Fibroblast of the conjunctiva (primary cell): ENCODE results near the gene CACNA1A.

Source experiments
- DNase-seq: peaks from one replicate; pipeline ENCODE4 v3.0.0-alpha.2; 2010; ENCODE audit warnings: low read depth

Gene CACNA1A

DNA sequence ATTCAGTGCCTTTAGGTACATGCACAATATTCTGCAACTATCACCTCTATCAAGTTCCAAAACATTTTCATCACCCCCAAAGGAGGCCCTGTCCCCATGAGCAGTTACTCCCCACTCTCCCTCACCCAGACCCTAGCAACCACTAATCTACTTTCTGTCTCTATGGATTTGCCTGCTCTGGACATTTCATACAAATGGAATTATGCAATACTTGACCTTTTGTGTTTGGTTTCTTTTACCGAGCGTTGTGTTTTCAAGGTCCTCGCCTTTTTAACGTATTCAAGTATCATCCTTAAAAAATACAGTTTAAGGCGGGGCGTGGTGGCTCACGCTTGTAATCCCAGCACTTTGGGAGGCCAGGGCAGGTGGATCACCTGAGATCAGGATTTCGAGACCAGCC, 196.4 kb downstream of the CACNA1A start:
- DNase-seq = no peak

DNA sequence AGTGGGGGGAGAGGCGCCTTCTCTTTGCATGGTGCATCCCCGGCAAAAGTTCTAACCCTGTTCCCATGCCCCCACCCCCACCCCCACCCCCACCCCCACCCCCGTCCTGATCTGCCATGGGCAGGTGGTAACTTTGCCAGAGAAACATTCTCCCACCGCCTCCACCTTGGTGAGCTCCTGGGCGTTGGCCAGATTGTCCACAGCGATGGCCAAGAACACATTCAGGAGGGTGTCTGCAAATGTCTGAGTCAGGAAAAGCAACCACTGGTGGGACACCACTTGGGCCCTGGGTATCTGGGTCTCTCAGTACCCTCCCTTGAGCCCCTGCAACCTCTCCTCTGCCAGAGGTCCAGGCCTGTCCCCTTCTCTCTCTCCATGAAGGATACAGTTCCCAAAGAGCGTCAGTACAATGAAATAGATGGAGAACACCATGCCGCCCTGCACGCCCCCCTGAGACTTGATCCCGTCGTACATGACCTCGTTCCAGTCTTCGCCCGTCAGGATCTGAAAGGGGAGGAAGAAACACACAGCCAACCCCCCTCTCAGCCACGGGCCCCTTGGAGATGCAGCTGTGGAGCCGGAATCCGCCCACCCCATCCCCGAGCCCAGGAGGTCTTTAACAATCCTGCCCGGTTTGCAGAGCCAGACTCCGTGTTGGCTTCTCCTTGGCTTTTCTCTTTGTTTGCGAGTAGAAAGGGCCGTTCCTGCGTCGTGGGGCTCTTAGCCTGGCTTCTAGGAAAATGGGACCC, 202.7 kb downstream of the CACNA1A start:
- no peak for DNase-seq

DNA sequence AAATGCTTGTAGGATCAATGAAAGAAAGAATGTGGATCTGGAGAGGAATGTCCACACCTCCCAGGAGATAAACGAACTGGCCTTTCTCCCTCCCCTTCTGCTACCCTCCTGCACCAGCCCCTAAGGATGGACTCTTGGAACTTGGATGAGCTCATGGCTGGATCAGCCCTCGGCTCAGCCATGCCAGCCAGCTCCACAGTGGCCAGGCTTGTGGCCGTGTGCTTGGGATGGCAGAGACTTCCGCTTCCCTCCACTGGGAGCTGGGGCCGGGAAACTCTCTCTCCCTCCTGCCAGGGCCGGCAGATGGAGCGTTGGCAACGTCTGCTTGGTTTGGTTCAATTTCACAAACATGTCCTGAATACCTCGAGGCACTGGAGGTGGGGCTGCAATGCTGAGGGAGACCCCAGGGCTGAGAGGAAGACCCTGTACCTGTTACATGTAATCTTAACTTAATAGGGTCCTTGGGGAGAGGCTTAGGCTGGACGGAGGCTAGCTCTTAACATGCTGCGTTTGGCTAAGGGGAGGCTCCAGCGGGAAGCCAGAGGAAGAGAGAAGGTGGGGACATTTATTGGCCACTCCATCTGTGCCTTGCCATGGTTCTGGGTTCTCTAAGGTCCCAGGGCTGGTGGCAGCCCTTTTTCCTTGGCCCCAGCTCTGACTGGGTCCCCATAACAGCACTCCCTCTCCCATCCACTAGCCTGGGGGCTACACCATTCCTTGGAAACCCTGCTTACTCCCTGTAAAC, 203.6 kb downstream of the CACNA1A start:
- DNase-seq = no peak

DNA sequence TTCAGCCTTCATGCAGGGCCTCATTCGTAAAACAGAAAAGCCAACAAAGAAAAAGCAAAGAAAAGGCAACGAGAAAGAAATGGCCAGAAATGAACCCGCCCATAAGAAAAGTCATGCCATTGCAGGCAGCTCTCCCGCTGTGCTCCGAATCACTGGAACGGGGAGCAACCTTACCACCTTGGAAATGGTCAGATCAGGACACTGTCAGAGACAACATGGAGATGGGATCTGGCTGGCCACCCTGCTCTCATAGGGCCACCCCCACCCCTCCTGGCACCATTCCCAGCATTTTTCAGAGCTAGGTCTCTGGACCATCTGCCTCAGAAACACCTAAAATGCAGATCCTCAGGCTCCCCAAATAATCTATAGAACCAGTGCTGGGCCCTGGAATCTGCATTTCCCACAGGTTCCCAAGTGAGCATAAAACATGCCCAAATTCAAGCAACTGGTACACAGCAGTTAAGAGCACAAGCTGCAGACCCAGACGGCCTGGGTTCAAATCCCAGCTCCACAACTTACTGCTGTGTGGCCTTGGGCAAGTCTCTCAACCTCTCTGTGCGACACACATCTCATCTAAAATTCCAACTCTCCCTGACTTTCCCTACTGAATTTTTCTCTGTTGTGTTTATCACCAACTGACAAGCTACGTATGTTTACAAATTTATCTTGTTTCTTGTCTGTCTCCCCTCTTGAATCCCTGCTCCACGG, 204.5 kb downstream of the CACNA1A start:
- no peak for DNase-seq

DNA sequence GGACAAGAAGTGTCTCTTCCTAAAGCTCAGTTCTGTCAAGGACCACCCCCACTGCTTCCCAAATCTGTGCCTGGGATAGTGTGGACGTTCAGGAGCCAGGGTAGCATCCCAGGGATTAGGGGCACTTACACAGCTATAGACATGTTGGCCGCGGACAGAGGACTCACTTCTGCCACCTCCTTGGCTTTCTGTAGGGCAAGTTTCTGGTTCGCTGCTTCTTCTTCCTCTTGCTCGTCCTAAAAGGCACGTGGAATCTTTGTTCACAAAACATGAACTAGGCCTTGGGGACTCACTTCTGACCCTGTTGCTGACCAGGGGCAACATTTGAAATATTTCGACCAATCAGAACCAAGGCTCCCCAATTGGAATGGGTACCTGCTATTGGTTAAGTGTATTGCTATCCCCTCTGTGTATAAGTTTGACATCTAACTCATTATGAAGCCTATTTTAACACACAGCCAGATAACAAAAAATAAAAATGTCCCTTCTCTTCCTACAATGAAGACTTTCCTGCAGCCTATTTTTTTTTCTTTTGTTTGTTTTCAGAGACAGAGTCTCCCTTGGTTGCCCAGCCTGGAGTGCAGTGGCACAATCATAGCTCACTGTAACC, 205.8 kb downstream of the CACNA1A start:
- no peak for DNase-seq

DNA sequence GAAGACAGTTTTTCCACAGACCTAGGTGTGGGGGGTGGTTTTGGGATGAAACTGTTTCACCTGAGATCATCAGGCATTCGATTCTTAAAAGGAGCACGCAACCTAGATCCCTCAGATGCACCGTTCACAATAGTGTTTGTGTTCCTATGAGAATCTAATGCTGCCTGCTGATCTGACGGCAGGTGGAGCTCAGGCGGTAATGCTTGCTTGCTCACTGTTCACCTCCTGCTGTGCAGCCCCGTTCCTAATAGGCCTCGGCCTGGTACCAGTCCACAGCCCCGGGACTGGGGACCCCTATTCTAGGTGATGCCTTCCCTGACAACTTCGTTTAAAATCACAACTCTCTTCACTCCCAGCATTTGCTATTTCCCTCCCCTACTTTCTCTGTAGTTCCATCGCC, 206.4 kb downstream of the CACNA1A start:
- no peak for DNase-seq

DNA sequence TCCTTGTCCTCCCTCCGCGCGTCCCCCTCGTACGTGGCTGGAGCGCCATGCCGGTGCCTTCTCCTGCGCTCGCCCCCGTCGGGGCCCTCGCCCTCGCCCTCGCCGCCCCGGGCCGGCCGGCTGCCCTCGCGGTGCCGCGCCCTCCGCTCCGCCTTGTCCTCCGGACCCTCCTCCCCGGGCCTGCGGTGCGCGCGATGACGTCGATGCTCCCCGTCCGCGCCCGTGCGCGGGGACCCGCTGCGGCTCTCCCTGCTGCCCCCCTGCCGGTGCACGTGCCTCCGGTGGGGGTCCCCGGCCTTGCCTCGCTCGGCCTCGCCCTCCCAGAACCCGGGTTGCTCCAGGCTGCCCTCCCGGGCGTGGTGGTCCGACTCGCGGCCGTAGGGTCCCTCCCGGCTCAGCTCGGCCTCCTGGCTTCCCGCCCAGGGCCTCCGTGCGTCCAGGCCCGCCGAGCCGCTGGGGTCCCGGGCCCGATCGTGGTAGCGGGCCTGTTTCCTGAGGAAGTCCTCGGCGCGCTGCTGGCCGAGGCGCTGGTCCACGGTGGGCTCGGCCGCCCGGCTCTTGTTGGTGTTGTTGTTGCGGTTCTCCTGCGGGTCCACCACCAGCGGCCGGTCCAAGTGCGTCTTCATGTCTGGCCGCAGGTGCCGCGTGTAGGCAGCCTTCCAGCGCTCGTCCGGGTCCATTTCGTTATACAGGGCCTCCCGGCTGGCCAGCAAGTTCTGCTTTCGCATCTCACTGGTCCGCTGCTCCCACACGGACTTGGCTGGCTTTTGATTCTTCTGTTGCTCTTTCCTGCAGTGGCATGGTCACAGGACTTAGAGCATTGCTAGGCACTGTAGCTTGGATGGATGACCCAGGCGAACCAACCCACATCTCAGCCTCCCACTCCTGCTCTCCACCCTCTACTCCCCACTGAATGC, 207.5 kb downstream of the CACNA1A start:
- no peak for DNase-seq

DNA sequence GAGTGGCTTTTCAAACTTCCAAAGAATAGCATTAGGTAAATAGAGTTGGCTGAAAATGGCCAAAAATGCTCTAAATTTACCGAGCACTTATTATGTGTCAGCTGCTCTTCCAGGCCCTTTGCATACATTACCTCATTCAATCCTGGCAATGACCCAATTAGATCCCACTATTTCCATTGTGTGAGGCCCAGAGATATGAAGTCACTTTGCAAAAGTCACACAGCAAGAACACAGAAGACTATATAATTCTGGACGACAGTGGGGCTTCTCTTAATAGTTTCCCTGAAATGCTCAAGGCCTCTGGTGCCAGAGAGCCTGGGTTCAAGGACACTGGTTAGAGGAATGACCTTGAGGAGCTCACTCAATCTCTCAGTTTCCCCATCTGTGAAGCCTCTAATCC, 209.3 kb downstream of the CACNA1A start:
- no peak for DNase-seq

DNA sequence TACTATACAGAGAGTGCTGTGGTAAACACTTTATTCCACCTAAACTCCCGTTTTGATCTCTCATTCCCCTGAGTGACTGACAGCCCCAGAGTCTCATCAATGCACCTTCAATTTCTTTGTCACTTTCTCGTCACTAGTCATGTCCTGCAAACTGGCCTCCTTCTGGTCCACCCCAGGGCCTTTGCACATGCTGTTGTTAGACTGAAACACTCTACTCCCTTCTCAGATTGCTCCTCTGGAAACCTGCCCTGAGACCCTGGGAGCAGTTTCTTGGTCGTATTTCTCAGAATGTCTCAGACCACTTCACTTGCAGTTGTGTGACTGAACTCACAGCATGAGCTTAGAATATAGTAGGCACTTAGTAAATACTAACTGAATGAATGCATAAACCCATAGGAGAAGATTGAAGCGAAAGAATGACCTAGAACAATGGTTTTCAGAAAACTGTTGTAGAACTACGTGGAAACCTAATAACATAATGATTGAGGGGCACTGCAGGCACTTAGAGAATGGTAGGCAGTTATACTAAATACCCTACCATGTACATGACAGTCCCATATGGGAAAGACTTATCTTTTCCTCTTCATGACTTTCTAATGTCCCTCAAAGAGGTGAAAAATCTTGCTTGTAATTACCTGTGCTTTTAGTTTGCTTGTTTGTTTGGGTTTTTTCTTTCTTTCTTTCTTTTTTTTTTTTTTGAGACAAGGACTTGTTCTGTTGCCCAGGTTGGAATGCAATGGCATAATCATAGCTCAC, 211.3 kb downstream of the CACNA1A start:
- DNase-seq = no peak

DNA sequence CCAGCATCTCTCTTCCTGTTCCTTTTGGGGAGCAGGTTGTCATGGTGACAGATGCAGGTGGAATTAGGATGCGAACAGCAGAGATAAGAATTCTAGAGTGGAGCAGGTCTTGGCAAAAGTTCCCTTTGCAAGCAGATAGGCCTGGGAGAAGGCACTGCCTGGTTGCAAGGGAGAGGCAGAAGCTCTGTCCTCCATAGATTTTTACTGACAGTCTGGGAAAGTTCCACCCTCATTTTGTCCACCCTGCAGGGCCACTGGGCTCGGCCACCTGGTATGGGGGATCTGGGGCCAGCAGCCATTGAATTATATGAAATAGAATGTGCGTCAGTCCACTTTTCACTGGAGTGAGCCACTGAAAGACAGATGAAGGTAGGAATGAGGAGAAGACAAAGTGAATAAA, 214.4 kb downstream of the CACNA1A start:
- no peak for DNase-seq

DNA sequence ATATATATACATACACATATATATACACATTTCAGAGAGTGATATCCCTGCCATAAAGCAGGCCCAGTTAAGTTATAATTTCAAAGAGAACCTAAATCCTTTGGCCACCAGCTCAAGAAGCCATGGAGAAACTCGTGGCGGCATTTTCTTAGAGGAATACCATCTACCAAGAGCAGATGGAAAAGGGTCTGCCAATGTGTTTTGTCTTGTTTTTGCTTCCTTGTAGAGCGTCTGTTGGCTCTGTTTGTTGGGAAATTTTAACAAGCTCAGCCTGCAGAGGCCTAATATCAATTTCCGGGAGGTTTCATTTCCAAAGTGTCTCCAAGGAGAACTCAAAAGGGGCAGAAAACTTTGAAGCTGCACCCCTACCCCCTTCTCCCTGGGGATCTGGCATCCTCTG, 215.5 kb downstream of the CACNA1A start:
- DNase-seq = no peak

DNA sequence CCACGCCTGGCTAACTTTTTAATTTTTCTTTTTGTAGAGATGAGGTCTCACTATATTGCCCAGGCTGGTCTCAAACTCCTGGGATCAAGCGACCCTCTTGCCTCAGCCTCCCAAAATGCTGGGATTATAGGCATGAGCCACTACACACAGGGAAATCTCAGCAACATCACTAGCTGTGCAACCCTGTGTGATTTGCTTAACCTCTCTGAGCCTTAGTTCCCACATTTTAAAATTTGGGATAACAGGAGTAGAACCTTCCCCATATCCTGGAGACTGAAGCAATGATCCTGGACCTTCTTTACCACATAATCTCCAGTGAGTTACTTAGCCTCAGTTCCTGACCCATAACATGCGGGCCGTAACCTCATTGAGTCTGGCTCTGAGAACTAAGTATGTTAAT, 217.0 kb downstream of the CACNA1A start:
- no peak for DNase-seq

DNA sequence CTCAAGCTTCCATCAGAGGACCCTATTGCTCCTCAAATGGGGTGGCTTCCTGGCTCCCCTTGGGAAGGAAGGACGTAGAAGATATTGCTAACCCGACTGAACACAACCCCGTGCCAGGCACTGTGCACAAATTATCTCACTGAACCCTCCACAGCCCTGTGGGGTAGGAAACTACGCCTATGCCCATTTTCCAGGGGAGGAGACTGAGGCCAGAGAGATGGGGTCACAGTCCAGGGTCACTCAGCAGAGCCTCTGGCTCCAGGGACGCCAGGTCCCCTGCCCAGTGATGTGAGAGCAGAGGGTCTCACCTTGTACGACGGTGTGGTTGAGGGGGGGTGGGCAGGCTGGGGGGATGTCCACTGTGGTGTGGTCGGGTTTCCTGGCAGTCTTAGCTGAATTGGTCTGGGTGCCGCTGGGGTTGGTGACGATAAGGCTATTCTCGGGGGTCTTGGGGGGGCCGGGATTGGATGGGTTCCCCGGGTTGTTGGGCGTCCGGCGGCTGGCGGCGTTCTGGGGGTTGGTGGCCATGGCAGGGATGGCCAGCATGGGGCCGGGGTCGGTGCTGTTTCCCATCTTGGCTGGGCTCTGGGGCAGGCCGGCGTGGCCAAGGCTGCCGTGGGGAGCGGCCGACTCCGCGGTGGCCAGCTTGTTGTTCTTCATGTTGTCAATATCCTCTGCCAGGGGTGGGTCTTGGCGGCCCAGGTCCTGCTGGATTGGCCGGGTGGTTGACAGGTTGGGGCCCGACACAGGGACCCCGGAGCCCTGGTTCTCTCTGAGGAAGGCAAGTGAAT, 219.9 kb downstream of the CACNA1A start:
- no peak for DNase-seq

DNA sequence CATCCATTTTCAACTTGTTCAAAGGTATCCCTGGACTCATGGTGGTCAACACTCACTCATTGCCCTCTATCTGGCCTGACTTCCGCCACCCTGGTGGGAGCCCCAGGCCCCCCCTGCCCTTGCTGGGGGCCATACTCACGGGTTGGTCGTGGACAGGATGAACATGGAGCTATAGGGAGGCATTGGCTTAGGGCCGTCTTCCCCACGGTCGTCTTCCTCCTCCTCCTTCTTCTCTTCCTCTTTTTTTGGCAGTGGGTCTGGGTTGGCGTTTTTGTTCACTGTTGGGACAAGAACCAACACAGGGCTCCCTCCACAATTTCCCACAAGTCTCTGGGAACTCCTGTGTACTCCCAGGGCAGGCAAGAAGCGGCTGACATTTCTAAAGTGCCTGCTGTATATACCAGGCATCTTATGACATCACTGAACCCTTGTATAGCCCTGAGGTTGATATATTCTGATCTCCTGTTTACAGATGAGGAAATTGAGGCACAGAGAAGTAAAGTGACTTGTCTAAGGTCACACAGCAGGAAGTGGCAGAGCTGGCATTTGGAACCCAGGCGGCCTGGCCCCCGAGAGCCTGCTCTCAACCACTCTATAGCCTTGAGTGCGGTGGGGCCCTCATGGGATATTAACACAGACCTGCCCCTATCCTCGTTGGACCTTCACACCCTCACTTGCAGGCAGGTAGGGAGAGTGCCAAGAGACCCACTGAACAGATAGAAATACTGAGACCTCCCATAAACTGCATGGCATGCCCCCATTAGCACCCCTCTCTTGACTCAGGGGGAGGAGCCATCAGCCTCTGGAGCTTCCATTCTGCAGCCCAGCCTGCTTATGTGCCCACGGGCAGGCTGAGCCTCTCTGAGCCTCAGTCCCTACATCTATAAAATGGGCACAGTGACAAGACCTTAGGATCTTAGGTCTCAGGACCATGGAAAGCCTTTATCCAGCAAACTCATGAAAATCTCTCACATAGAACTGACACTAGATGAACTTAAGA, 221.1 kb downstream of the CACNA1A start:
- no peak for DNase-seq

DNA sequence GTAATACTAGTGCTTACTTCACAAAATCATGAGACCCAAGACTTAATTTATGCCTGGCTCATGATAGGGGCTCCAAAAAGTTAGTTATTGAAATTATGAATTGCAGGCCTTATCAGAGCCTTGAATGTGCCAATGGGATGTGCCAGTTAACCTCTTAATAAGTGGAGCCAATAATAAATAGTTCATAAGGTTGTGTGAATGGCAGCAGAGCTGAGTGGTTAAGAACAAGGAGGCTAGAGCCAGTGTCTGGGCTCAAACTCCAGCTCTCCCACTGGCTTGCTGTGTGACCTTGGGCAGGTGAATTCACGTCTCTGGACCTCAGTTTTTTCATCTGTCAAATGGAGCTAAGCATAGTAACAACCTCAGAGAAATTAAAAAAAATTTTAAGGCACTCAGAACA, 222.4 kb downstream of the CACNA1A start:
- DNase-seq = no peak

DNA sequence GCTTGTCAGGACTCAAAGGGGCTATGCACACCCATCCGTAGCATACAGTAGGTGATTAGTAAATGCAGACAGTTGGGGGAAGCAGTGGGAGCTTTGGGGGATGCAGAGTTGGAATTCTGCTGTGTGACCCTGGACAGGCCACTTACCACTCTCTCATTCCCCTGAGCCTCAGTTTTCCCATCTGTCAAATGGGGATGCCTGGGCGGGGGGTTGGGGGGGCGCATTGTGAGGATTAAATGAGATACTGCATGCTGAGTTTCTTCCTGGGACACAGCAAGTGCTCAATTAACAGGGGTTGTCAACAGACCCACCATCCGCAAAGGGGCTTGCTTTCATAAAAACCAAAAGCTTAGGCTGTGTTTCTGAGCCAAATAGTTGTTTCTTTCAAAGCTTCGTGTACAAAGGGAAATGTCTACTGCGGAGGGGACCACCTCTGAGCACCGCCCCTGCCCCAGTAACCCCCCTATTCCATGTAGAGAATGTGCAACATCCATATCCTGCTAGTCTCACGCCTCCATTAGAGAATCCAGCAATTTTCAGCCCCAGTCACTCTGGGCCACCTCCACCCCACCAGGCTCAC, 223.7 kb downstream of the CACNA1A start:
- no peak for DNase-seq

DNA sequence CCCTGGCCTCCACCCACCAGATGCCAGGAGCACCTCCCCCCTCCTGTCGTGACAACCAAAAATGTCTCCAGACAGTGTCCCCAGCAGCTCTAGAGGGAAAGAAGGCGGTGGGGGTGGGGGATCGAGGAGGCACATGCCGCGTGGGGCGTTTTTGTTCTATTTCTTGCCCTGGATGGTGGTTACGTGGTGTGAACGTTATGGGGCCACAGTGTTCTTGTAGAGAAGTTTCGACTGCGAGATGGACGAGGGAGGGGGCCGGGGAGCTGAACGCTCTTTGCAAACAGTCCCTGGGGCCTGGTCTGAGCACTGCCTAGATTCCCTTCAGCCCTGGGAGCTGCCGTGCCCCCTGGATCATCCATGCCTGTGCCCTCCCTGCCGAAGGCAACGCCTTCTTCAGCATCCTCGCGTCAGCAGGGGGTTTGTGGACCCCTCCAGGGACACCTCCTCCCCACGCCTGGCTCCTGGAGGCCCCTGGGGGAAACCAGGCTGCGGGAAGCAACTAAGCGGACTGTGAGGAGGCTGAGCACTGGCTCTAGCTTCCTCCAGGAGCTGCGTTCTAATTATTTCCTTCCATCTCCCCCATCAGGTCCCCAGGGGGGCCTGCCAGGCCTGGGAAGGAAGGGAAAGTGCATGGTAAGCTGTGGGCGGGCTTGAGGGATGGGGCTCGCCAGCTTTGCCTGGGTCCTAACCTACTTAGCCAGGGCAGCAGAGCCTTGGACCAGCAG, 224.6 kb downstream of the CACNA1A start:
- DNase-seq = no peak
